Neural cell (in vitro differentiated cells): ENCODE results near the gene SLC39A13. TPM values are rescaled to one million over a fixed set of nuclear protein-coding genes. Genes with fewer than 3 reads are reported as not detected.

Source experiments
- H2AFZ ChIP-seq: fragments of 200-600, 300-800 bp; sonication (generic), shearing (Covaris generic); 2 replicates; pipeline ENCODE4 v1.6.0; 2014; ENCODE audit warnings: low read depth, mild to moderate bottlenecking, antibody characterized with exemption, low read length, moderate library complexity
- H3F3A ChIP-seq: fragments of 200-600 bp; shearing (Covaris generic); 2 replicates; pipeline ENCODE4 v1.6.1; 2016; ENCODE audit warnings: mild to moderate bottlenecking, moderate library complexity, mixed read lengths, antibody characterized with exemption, low read length; ENCODE audit not compliant: insufficient read depth, poor library complexity, severe bottlenecking
- H3K27ac ChIP-seq: fragments of 200-600, 300-800 bp; sonication (generic), shearing (Covaris generic); 2 replicates; pipeline ENCODE4 v1.5.1; 2014; ENCODE audit warnings: mild to moderate bottlenecking, low read length, moderate library complexity
- H3K27me3 ChIP-seq: fragments of 300-800, 200-600 bp; sonication (generic), shearing (Covaris generic); 2 replicates; pipeline ENCODE4 v1.6.0; 2014; ENCODE audit warnings: mild to moderate bottlenecking, low read depth, low read length, moderate library complexity; ENCODE audit not compliant: insufficient read depth
- H3K36me3 ChIP-seq: fragments of 300-800, 200-600 bp; sonication (generic), shearing (Covaris generic); 2 replicates; pipeline ENCODE4 v1.5.1; 2014; ENCODE audit warnings: mild to moderate bottlenecking, antibody characterized with exemption, low read length, moderate library complexity; ENCODE audit not compliant: insufficient read depth
- H3K4me2 ChIP-seq: fragments of 300-800, 200-600 bp; sonication (generic), shearing (Covaris generic); 2 replicates; pipeline ENCODE4 v1.6.0; 2014; ENCODE audit warnings: mild to moderate bottlenecking, low read length
- H3K4me3 ChIP-seq: fragments of 300-800, 200-600 bp; sonication (generic), shearing (Covaris generic); 2 replicates; pipeline ENCODE4 v1.5.1; 2014; ENCODE audit warnings: mild to moderate bottlenecking, low read length, moderate library complexity
- H3K79me2 ChIP-seq: fragments of 200-600 bp; shearing (Covaris generic); replicated peaks from 2 replicates; pipeline ENCODE4 v1.6.0; 2014; ENCODE audit warnings: mild to moderate bottlenecking, low read length, moderate library complexity; ENCODE audit not compliant: insufficient read depth
- H3K9ac ChIP-seq: fragments of 300-800, 200-600 bp; sonication (generic), shearing (Covaris generic); 2 replicates; pipeline ENCODE4 v1.6.1; 2016; ENCODE audit warnings: mild to moderate bottlenecking, low read length, mixed read lengths
- H3K9me2 ChIP-seq: fragments of 200-600 bp; shearing (Covaris generic); 2 replicates; pipeline ENCODE4 v1.6.1; 2016; ENCODE audit warnings: mild to moderate bottlenecking, low read length, mixed read lengths; ENCODE audit not compliant: insufficient read depth
- H3K9me3 ChIP-seq: fragments of 200-600, 300-800 bp; sonication (generic), shearing (Covaris generic); 2 replicates; pipeline ENCODE4 v1.6.1; 2016; ENCODE audit warnings: mild to moderate bottlenecking, mixed run types, low read length, moderate library complexity, mixed read lengths
- H4K20me1 ChIP-seq: fragments of 200-600 bp; shearing (Covaris generic); 2 replicates; pipeline ENCODE4 v1.6.1; 2016; ENCODE audit warnings: mild to moderate bottlenecking, mixed run types; ENCODE audit not compliant: insufficient read depth
- CTCF ChIP-seq: fragments of 450-650 bp; IDR thresholded peaks from 2 replicates; pipeline ENCODE4 v1.5.1; 2014; ENCODE audit warnings: antibody characterized with exemption, mild to moderate bottlenecking, moderate library complexity; ENCODE audit not compliant: poor library complexity, severe bottlenecking
- EP300 ChIP-seq: fragments of 450-650 bp; conservative IDR thresholded peaks from 2 replicates; pipeline ENCODE4 v1.6.1; 2014; ENCODE audit warnings: antibody characterized with exemption, mild to moderate bottlenecking, moderate library complexity; ENCODE audit not compliant: poor library complexity, severe bottlenecking
- EZH2 ChIP-seq: fragments of 200-600, 300-800 bp; shearing (Covaris generic), sonication (generic); IDR thresholded peaks from 2 replicates; pipeline ENCODE4 v1.6.1; 2014; ENCODE audit warnings: antibody characterized with exemption, low read length, borderline replicate concordance, mild to moderate bottlenecking; ENCODE audit not compliant: insufficient read depth, poor library complexity, severe bottlenecking
- MXI1 ChIP-seq: fragments of 450-650 bp; conservative IDR thresholded peaks from 2 replicates; pipeline ENCODE4 v1.6.1; 2014; ENCODE audit warnings: antibody characterized with exemption, mild to moderate bottlenecking; ENCODE audit not compliant: poor library complexity, severe bottlenecking
- POLR2AphosphoS5 ChIP-seq: IDR thresholded peaks from 2 replicates; pipeline ENCODE4 v1.6.1; 2012
- RAD21 ChIP-seq: fragments of 450-650 bp; conservative IDR thresholded peaks from 2 replicates; pipeline ENCODE4 v1.6.1; 2014; ENCODE audit warnings: antibody characterized with exemption, mild to moderate bottlenecking, moderate library complexity
- REST ChIP-seq: IDR thresholded peaks from 2 replicates; pipeline ENCODE4 v1.6.1; 2012; ENCODE audit warnings: borderline replicate concordance
- SMC3 ChIP-seq: fragments of 450-650 bp; conservative IDR thresholded peaks from 2 replicates; pipeline ENCODE4 v1.6.1; 2014; ENCODE audit warnings: antibody characterized with exemption, mild to moderate bottlenecking, moderate library complexity; ENCODE audit not compliant: poor library complexity
- TAF1 ChIP-seq: IDR thresholded peaks from 2 replicates; pipeline ENCODE4 v1.6.1; 2012; ENCODE audit warnings: low read depth
- polyA plus RNA-seq: library from polyadenylated mRNA; depleted of rRNA; stranded (reverse); fragments of >200 nt; gene quantifications from 2 replicates; pipeline ENCODE4 v1.2.3, GENCODE V29; 2014

The SLC39A13 gene
- polyA plus RNA-seq, 1 donor from 2014 or later = 48.0 TPM

- H3K4me3 ChIP-seq = no peak overlapping the region
- no peak overlapping the region for H3K4me2 ChIP-seq
- H3K9me2 ChIP-seq = no peaks in the 10 kb centered on the region
- H4K20me1 ChIP-seq = no peaks in the 10 kb centered on the region
- no peaks in the 10 kb centered on the region for H3K9me3 ChIP-seq
- H3K9ac ChIP-seq = no peak overlapping the region
- TF ChIP-seq TAF1 (no peak), RAD21 (no peak), REST (no peak), EP300 (no peak), MXI1 (no peak), SMC3 (no peak)
- H3K27ac ChIP-seq = no peak overlapping the region
- no peaks in the 10 kb centered on the region for H3K79me2 ChIP-seq
- H3K27me3 ChIP-seq = no peaks in the 10 kb centered on the region
- no peaks in the 10 kb centered on the region for H3F3A ChIP-seq
- no peaks in the 10 kb centered on the region for H3K36me3 ChIP-seq
- H2AFZ ChIP-seq = no peak overlapping the region
Measured at GRCh38 chr11:47394322-47395222, 13.8 kb upstream of the SLC39A13 start.

GRCh38 chr11:47395223-47396048 lies 13.0 kb upstream of the SLC39A13 start:
- Histone ChIP-seq H3K9me2 (no peaks in the 10 kb centered on the region), H3F3A (no peaks in the 10 kb centered on the region), H3K9me3 (no peaks in the 10 kb centered on the region), H2AFZ (no peak overlapping the region), H3K4me2 (no peak overlapping the region), H4K20me1 (no peaks in the 10 kb centered on the region), H3K27me3 (no peaks in the 10 kb centered on the region), H3K4me3 (no peak overlapping the region), H3K79me2 (no peaks in the 10 kb centered on the region), H3K36me3 (no peaks in the 10 kb centered on the region), H3K27ac (no peak overlapping the region), H3K9ac (no peak overlapping the region)
- TF ChIP-seq RAD21 = no peak
- no peak for TF ChIP-seq POLR2AphosphoS5
- no peak for TF ChIP-seq TAF1
- TF ChIP-seq MXI1 = no peak
- TF ChIP-seq EP300 = no peak
- TF ChIP-seq SMC3 = no peak
- TF ChIP-seq CTCF = no peak
- no peak for TF ChIP-seq REST
- TF ChIP-seq EZH2 = no peak
